Fibroblast of lung (primary cell): ENCODE results near the gene SORCS2. TPM values are rescaled to one million over a fixed set of nuclear protein-coding genes. Genes with fewer than 3 reads are reported as not detected.

Source experiments
- DNase-seq, 2 donors: peaks; one replicate each; pipeline versions ENCODE4 v3.0.0 to v3.0.0-alpha.2; 2010; ENCODE audit warnings: low read depth in 2 of 2
- H2AFZ ChIP-seq: 2 replicates; pipeline ENCODE4 v1.5.1; 2012; ENCODE audit warnings: low read length, control low read depth, inconsistent platforms
- H3K27ac ChIP-seq: 2 replicates; pipeline ENCODE4 v1.5.1; 2011; ENCODE audit warnings: low read length, control low read depth; ENCODE audit not compliant: insufficient read depth
- H3K27me3 ChIP-seq: 2 replicates; pipeline ENCODE4 v1.5.1; 2011; ENCODE audit warnings: mild to moderate bottlenecking, low read length; ENCODE audit not compliant: control insufficient read depth, insufficient read depth
- H3K36me3 ChIP-seq: 2 replicates; pipeline ENCODE4 v1.5.1; 2011; ENCODE audit warnings: low read length; ENCODE audit not compliant: control insufficient read depth, insufficient read depth
- H3K4me1 ChIP-seq: 2 replicates; pipeline ENCODE4 v1.5.1; 2011; ENCODE audit warnings: low read length; ENCODE audit not compliant: control insufficient read depth, insufficient read depth; ENCODE audit errors: extremely low read depth
- H3K4me2 ChIP-seq: 2 replicates; pipeline ENCODE4 v1.5.1; 2011; ENCODE audit warnings: low read length, control low read depth; ENCODE audit not compliant: insufficient read depth; ENCODE audit errors: extremely low read depth
- H3K4me3 ChIP-seq, 4 experiments: fragments of 200-600 bp in 1 of 4; sonication (generic) in 1 of 4; replicated peaks in 1 of 4; 2 replicates each; pipeline ENCODE4 v1.5.1; 2011 to 2016; ENCODE audit warnings: low read length in 4 of 4, low read depth in 3 of 4, mild to moderate bottlenecking in 3 of 4, control low read depth in 2 of 4, inconsistent platforms in 1 of 4, mixed read lengths in 1 of 4; ENCODE audit not compliant: insufficient read depth in 1 of 4; ENCODE audit errors: control extremely low read depth in 1 of 4
- H3K79me2 ChIP-seq: 2 replicates; pipeline ENCODE4 v1.5.1; 2012; ENCODE audit warnings: mild to moderate bottlenecking, low read length, inconsistent platforms; ENCODE audit not compliant: control insufficient read depth, insufficient read depth
- H3K9ac ChIP-seq: 2 replicates; pipeline ENCODE4 v1.5.1; 2011; ENCODE audit warnings: mild to moderate bottlenecking, low read length, control low read depth; ENCODE audit not compliant: insufficient read depth
- H3K9me3 ChIP-seq: 2 replicates; pipeline ENCODE4 v1.5.1; 2012; ENCODE audit warnings: low read depth, low read length; ENCODE audit not compliant: control insufficient read depth, insufficient read depth
- H4K20me1 ChIP-seq: 2 replicates; pipeline ENCODE4 v1.5.1; 2011; ENCODE audit warnings: low read length; ENCODE audit not compliant: control insufficient read depth, insufficient read depth; ENCODE audit errors: extremely low read depth
- CTCF ChIP-seq, 2 donors: IDR thresholded peaks in 1 of 2; conservative IDR thresholded peaks in 1 of 2; 1 replicate in 1 of 2; 2 replicates in 1 of 2; pipeline ENCODE4 v1.5.1; 2011 to 2012; ENCODE audit warnings: low read length in 2 of 2, control low read depth in 1 of 2, inconsistent platforms in 1 of 2, low read depth in 1 of 2, mild to moderate bottlenecking in 1 of 2
- EZH2 ChIP-seq: IDR thresholded peaks from 2 replicates; pipeline ENCODE4 v1.5.1; 2012; ENCODE audit warnings: low read length, control low read depth, mild to moderate bottlenecking; ENCODE audit errors: missing control alignments
- polyA minus RNA-seq: library from RNA; depleted of rRNA, polyadenylated mRNA; stranded (reverse); fragments of >200 nt; gene quantifications from 2 replicates; pipeline ENCODE4 v1.2.3, GENCODE V29; 2011; ENCODE audit warnings: low replicate concordance
- polyA plus RNA-seq, 2 donors: library from polyadenylated mRNA; depleted of rRNA in 1 of 2; stranded (reverse) in 1 of 2; unstranded in 1 of 2; fragments of >200 nt; gene quantifications; 2 replicates each; pipeline ENCODE4 v1.2.1, GENCODE V29; 2011 to 2012; ENCODE audit warnings: missing spikeins in 1 of 2
- total RNA-seq: library from RNA; depleted of rRNA; stranded (reverse); fragments of >200 nt; gene quantifications from 2 replicates; pipeline ENCODE4 v1.2.1, GENCODE V29; 2014

The SORCS2 gene
- 0.17 and 0.26 TPM in 2 replicates for total RNA-seq
- polyA plus RNA-seq = 0.21 and 0.41 TPM in 2 replicates
- polyA plus RNA-seq (2012) = 0.47 and 0.83 TPM in 2 replicates
- polyA minus RNA-seq = 0.16 and 0.67 TPM in 2 replicates

- no peak within 1 kb of the TSS for H2AFZ ChIP-seq
- peaks cover 49% of the 10 kb centered on the region for H3K27me3 ChIP-seq
- peak; percentile 36 to 53 for DNase-seq
Observed at GRCh38 chr4:7192252-7193029, at the start of gene SORCS2. TSS of gene SORCS2 (plus strand) at chr4:7192538.

GRCh38 chr4:7144374-7145290 lies 47.7 kb upstream of the SORCS2 start:
- Histone ChIP-seq H3K4me1 (no peaks in the 10 kb centered on the region), H2AFZ (no peak overlapping the region), H3K79me2 (no peaks in the 10 kb centered on the region), H3K9ac (no peak overlapping the region), H3K27me3 (peaks cover 3% of the 10 kb centered on the region), H3K4me3 (no peak overlapping the region), H3K27ac (no peak overlapping the region), H3K4me2 (no peak overlapping the region), H3K36me3 (no peaks in the 10 kb centered on the region), H4K20me1 (no peaks in the 10 kb centered on the region), H3K9me3 (no peaks in the 10 kb centered on the region)
- TF ChIP-seq EZH2 (no peak), CTCF (conservative IDR thresholded peaks at IDR 0.05 in 1 of 2, IDR thresholded peaks at IDR 0.05 in 1 of 2; ENCODE audit: low read depth in 1 of 2, low read length in 2 of 2) (no peak)
- DNase-seq = peak; percentile 12 to 20

More at GRCh38 chr4:7192252-7193029, at the start of gene SORCS2:
- no peak within 1 kb of the TSS for H3K27ac ChIP-seq
- TF ChIP-seq CTCF (conservative IDR thresholded peaks at IDR 0.05 in 1 of 2, IDR thresholded peaks at IDR 0.05 in 1 of 2; ENCODE audit: low read depth in 1 of 2, low read length in 2 of 2) (peak; percentile 24 to 25), EZH2 (no peak)
- no peaks in the 10 kb centered on the region for H4K20me1 ChIP-seq
- H3K4me1 ChIP-seq = no peaks in the 10 kb centered on the region
- H3K79me2 ChIP-seq = no peaks in the 10 kb centered on the region
- no peaks in the 10 kb centered on the region for H3K9me3 ChIP-seq
- no peaks in the 10 kb centered on the region for H3K36me3 ChIP-seq
- no peak within 1 kb of the TSS for H3K9ac ChIP-seq
- H3K4me2 ChIP-seq = no peak within 1 kb of the TSS
- H3K4me3 ChIP-seq = peak within 1 kb of the TSS in 1 of 4 experiments; percentile 44
